Measurements from ENCODE around the gene GPX7. TPM values are rescaled to one million over a fixed set of nuclear protein-coding genes. Genes with fewer than 3 reads are reported as not detected.

GPX7 gene
- total RNA-seq, 1 donor = 73.5 TPM

GRCh38 chr1:52590266-52590665 lies 11.9 kb upstream of the GPX7 start:
- H3K27me3 ChIP-seq (ENCODE audit: insufficient read depth, low read length) = peaks cover 8% of the 10 kb centered on the region
- DNase-seq (ENCODE audit: insufficient read length, low spot score, missing footprints) = no peak
- H3K4me1 ChIP-seq (ENCODE audit: insufficient read depth, low read length) = no peaks in the 10 kb centered on the region
- TF ChIP-seq, protein P1, sequence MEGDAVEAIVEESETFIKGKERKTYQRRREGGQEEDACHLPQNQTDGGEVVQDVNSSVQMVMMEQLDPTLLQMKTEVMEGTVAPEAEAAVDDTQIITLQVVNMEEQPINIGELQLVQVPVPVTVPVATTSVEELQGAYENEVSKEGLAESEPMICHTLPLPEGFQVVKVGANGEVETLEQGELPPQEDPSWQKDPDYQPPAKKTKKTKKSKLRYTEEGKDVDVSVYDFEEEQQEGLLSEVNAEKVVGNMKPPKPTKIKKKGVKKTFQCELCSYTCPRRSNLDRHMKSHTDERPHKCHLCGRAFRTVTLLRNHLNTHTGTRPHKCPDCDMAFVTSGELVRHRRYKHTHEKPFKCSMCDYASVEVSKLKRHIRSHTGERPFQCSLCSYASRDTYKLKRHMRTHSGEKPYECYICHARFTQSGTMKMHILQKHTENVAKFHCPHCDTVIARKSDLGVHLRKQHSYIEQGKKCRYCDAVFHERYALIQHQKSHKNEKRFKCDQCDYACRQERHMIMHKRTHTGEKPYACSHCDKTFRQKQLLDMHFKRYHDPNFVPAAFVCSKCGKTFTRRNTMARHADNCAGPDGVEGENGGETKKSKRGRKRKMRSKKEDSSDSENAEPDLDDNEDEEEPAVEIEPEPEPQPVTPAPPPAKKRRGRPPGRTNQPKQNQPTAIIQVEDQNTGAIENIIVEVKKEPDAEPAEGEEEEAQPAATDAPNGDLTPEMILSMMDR (IDR thresholded peaks at IDR 0.05; ENCODE audit: extremely low read depth, low read depth, low read length) = no peak
- H3K79me2 ChIP-seq (ENCODE audit: insufficient read depth, low read length) = no peaks in the 10 kb centered on the region
- no peak overlapping the region for H3K4me3 ChIP-seq (ENCODE audit: insufficient read depth, low read length)
- H3K9me3 ChIP-seq (ENCODE audit: low read depth, low read length) = no peaks in the 10 kb centered on the region
- H4K20me1 ChIP-seq (ENCODE audit: insufficient read depth, low read length) = no peaks in the 10 kb centered on the region
- no peak overlapping the region for H3K27ac ChIP-seq (ENCODE audit: low read depth, low read length)
- H2AFZ ChIP-seq (ENCODE audit: low read length) = no peak overlapping the region
- no peak overlapping the region for H3K4me2 ChIP-seq (ENCODE audit: insufficient read depth, low read length)
- no peaks in the 10 kb centered on the region for H3K36me3 ChIP-seq (ENCODE audit: insufficient read depth, low read length)

GRCh38 chr1:52592637-52593323 lies 9.4 kb upstream of the GPX7 start:
- Histone ChIP-seq H4K20me1 (ENCODE audit: insufficient read depth, low read length) (no peaks in the 10 kb centered on the region), H3K79me2 (ENCODE audit: insufficient read depth, low read length) (no peaks in the 10 kb centered on the region), H3K36me3 (ENCODE audit: insufficient read depth, low read length) (no peaks in the 10 kb centered on the region), H3K4me1 (ENCODE audit: insufficient read depth, low read length) (no peaks in the 10 kb centered on the region), H3K4me2 (ENCODE audit: insufficient read depth, low read length) (no peak overlapping the region), H2AFZ (ENCODE audit: low read length) (no peak overlapping the region), H3K27ac (ENCODE audit: low read depth, low read length) (no peak overlapping the region), H3K27me3 (ENCODE audit: insufficient read depth, low read length) (peaks cover 4% of the 10 kb centered on the region), H3K9me3 (ENCODE audit: low read depth, low read length) (no peaks in the 10 kb centered on the region), H3K4me3 (ENCODE audit: insufficient read depth, low read length) (no peak overlapping the region)
- TF ChIP-seq, protein P1 (IDR thresholded peaks at IDR 0.05; ENCODE audit: extremely low read depth, low read depth, low read length) = no peak
- no peak for DNase-seq (ENCODE audit: insufficient read length, low spot score, missing footprints)

DNA sequence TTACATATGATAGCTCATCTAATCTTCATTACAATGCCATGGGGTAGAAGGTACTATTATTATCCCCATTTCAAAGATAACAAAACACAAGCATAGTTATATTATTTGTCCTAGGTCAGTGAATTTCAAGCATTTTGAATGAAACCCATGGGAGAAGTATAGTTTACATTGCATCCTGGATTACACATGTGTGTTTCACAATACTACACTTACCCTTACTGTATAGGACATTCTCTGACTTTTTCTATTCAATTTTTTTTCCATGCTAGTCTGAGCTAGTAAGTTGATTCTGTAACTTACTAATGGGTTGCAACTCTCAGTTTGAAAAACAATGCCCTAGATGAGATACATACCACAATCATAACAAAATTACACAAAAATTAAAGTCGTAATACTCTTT lies 8.7 kb upstream of the GPX7 start:
- no peaks in the 10 kb centered on the region for H4K20me1 ChIP-seq (ENCODE audit: insufficient read depth, low read length)
- H3K27me3 ChIP-seq (ENCODE audit: insufficient read depth, low read length) = peaks cover 4% of the 10 kb centered on the region
- no peak overlapping the region for H3K4me3 ChIP-seq (ENCODE audit: insufficient read depth, low read length)
- no peak overlapping the region for H3K27ac ChIP-seq (ENCODE audit: low read depth, low read length)
- no peak for DNase-seq (ENCODE audit: insufficient read length, low spot score, missing footprints)
- H3K36me3 ChIP-seq (ENCODE audit: insufficient read depth, low read length) = no peaks in the 10 kb centered on the region
- H3K4me2 ChIP-seq (ENCODE audit: insufficient read depth, low read length) = no peak overlapping the region
- no peak overlapping the region for H2AFZ ChIP-seq (ENCODE audit: low read length)
- TF ChIP-seq, protein P1 (IDR thresholded peaks at IDR 0.05; ENCODE audit: extremely low read depth, low read depth, low read length) = no peak
- no peaks in the 10 kb centered on the region for H3K79me2 ChIP-seq (ENCODE audit: insufficient read depth, low read length)
- no peaks in the 10 kb centered on the region for H3K9me3 ChIP-seq (ENCODE audit: low read depth, low read length)
- no peaks in the 10 kb centered on the region for H3K4me1 ChIP-seq (ENCODE audit: insufficient read depth, low read length)

DNA sequence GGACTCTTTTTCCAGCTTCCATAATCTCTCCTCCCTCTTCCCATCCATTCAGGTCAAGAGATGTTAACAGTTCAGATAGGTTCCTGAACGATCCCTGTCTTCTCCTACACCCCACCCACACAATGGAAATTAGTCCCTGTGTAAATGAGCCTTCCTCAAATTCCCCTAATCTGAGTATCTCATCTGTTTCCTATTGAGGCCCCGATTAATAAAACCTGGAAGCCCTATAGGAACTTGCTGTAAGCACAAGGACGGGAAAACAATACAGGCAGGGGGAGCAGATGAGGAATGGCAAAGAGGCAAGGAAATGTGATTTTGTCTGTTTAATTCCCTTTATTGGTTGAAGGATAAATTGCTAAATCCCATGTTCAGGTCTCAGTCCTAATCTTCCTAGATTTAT lies 7.1 kb upstream of the GPX7 start:
- no peaks in the 10 kb centered on the region for H4K20me1 ChIP-seq (ENCODE audit: insufficient read depth, low read length)
- H2AFZ ChIP-seq (ENCODE audit: low read length) = no peak overlapping the region
- TF ChIP-seq, protein P1 (IDR thresholded peaks at IDR 0.05; ENCODE audit: extremely low read depth, low read depth, low read length) = no peak
- no peak overlapping the region for H3K4me3 ChIP-seq (ENCODE audit: insufficient read depth, low read length)
- no peaks in the 10 kb centered on the region for H3K36me3 ChIP-seq (ENCODE audit: insufficient read depth, low read length)
- H3K79me2 ChIP-seq (ENCODE audit: insufficient read depth, low read length) = no peaks in the 10 kb centered on the region
- no peaks in the 10 kb centered on the region for H3K4me1 ChIP-seq (ENCODE audit: insufficient read depth, low read length)
- H3K27ac ChIP-seq (ENCODE audit: low read depth, low read length) = no peak overlapping the region
- no peak for DNase-seq (ENCODE audit: insufficient read length, low spot score, missing footprints)
- H3K9me3 ChIP-seq (ENCODE audit: low read depth, low read length) = no peaks in the 10 kb centered on the region
- H3K4me2 ChIP-seq (ENCODE audit: insufficient read depth, low read length) = no peak overlapping the region
- H3K27me3 ChIP-seq (ENCODE audit: insufficient read depth, low read length) = peaks cover 4% of the 10 kb centered on the region

All from osteoblast (primary cell).